MV-4-11 (cell line): ENCODE measurements around the gene BTBD9.

ENCODE experiments used
- DNase-seq: peaks from one replicate; lab custom pipeline; 2025; lab: John Stamatoyannopoulos, UW

The BTBD9 gene

DNA sequence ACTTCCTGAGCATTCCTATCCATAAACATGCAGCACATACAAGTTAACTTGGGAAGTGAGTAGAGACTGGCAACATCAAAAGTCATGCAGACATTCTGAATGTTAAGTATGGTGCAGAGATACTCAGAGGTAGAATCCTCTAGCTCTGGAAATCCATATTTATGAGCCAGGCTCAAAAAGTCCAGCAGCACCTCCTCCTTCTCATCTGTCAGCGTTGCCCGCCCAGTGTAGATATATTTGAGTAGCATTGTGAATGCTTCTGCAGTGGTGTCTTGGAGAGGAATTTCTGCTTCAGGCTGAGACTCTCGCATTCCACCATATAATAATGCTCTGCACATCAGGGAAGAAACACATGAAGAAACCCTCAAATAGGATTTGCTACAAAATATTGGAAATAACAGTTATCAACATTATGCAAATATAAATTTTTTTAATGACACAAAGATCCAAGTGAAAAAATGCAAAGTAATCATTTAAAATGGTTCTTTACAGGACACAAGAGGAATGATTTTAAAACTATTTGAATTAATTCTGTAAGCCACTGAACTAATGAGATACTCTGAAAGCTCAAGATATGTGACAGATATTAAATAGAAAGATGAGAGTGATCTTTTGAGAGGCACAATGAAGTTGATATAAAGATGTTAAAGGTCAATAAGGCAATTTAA lies 45.6 kb downstream of the BTBD9 start:
- DNase-seq = no peak

GRCh38 chr6:38593409-38593808 lies 46.3 kb downstream of the BTBD9 start:
- DNase-seq = no peak

GRCh38 chr6:38591439-38591838 lies 48.3 kb downstream of the BTBD9 start:
- DNase-seq = peak; percentile 34

DNA sequence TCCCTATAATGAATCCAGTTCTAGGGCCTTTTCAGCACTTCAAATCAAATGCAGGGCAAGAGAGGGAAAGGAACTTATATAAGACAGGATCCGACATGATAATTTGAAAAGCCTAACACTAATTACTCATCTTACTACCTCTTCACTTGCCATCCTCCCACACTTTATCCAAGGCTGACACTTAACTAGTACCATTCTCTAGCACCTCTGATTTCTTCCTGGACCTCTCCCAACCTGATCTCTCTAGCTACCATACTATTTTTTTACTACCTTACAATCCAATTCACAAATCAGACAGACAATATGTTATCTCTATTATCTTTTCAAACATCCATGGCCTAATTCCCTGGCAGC lies 50.4 kb downstream of the BTBD9 start:
- DNase-seq = no peak

DNA sequence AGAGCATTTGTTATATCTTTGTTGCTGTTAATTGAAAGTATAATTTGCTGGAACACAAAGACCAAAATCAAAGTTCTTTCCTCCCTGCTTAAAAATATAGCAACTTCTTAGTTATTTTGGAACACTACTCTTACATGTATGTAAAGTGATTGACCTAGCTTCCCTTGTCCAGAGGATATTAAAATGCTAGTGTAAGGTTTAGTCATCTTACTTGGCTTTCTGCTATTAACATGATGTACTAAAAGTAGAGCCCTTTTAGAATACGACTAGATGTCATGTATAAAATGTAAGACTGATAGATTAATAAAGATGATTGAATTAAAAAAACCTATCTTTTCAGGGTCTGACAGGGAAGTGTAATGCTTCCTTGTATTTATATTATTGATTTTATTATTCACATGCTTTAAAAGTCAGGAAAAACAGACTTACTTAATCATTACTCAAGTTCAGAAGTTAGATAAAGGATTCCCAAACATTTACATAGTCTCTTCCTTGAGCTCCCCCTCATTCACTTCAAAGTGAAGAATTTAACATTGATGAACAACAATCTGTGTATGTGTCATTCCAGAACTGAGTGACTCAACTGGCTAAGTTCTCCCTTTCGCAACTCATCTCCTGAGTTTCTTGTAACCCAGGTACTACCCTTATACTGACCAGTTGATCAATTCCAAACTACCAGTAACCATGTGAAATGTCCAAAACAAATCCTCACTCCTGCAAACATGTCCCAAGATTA lies 50.9 kb downstream of the BTBD9 start:
- DNase-seq = no peak

GRCh38 chr6:38587766-38588362 lies 51.9 kb downstream of the BTBD9 start:
- no peak for DNase-seq

DNA sequence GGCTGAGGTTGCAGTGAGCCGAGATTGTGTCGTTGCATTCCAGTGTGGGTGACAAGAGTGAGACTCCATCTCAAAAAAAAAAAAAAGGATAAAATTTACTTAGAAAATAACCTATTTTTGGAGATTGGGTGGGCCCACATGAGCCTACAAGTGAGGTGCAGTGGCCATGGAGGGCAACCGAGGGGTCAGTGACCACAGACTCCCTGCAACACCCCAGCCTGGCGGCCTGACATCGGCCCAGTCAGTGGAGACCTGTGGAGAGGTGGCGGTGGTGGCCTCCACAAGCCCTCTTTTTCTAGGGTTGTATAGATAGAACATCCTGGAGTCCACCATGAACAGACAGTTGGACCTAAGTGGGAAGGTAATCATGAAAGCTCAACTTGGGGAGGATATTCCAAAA lies 52.7 kb downstream of the BTBD9 start:
- DNase-seq = no peak

DNA sequence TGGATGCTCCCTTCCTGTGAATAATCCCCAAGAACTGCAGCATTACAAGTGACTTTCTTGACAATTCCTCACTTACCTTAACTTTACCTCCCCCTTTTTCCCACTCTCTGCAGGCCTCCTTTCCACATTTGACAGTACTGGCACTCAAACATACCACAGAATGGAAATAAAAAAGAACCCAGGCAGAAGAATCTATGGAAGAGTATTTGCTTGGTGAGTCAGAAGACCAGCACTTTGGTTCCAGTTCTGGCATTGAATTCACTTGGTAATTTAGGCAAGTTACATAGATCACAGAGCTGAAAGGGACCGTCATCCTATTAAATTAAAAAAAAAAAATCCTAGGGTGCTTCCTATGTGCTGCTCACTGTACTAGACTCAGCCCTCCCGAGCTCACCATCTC lies 55.0 kb downstream of the BTBD9 start:
- DNase-seq = no peak

DNA sequence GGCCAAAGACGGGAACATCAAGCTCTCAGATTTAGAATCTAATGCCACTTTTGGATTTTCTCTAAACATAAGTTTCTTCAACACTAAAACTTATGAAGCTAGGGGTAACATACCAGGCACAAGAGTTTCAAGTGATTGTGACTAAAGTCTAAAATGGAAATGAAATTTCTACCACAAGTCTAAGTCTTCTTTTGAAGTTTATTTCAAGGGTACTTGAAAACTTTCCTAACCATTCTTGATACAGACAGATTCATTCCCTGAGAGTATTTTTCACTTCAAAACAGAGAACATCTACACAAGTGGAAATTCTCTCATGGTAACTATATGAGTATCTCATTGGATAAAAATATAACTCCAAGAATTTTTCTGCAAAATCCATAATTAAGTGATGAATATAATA lies 56.2 kb downstream of the BTBD9 start:
- DNase-seq = no peak

DNA sequence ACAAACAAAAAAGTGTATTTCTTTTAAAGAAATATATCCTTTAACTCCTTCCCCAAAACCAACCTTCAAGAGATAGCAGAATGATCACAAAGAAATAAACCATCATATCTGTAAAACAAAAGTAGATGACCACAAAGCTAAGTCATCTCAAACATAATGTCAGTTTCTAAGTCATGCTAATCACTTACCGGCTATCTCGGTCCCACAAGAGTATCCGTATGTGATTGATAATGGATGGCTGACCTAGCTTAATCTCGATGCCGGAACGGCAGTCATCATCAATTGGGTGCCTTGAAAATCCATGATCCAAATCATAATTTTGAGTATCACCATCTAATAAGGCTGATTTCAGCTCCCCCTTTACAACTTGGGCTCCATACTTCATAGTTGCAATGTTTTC lies 59.7 kb downstream of the BTBD9 start:
- DNase-seq = no peak

DNA sequence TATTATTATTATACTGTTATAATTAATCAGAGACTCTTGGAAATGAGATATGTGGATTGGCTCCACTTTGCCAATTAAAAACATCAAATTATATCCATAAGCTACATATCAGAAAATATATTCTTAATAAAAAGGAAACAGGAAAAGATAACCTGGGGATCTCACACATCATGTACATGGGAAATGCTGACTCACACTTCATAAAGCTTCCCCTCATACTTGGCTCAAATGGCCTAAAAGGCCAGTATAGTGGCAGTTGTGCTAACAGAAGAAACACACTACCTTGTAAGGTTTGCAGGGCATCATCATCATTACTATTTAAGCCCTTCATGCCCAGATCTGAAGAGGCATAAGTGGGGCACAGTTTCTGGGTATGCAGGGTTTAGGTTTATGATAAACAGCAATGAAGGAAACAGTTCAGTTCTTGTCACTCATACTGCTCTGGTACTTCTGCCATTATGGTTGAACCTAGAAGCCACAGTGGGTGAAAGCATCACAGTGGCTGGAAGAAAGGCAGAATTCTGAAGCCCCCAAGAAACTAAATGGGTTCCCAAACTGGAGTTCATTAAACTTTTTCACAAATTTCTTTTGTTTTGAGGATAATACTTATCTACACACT lies 60.6 kb downstream of the BTBD9 start:
- DNase-seq = no peak

- DNase-seq = no peak
Observed at GRCh38 chr6:38578075-38578474, 61.7 kb downstream of the BTBD9 start.

DNA sequence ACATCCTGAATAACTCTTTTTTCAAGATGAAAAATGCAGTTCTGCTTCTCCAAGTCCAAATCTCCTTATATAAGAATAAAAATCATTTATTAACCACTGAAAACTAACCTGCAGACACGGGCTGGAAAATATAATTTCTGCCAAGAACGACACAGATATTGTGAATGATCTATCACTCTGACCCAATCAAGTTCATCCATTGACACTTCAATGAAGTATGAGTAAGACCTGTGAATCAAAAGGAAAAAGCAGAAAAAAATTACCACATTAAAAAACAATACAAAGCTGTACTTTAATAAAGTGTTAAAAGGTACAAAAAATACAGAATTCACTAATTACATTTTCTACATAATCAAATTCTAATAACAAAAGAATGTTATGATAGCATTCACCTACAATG lies 62.2 kb downstream of the BTBD9 start:
- no peak for DNase-seq

GRCh38 chr6:38573801-38574395 lies 65.8 kb downstream of the BTBD9 start:
- no peak for DNase-seq

DNA sequence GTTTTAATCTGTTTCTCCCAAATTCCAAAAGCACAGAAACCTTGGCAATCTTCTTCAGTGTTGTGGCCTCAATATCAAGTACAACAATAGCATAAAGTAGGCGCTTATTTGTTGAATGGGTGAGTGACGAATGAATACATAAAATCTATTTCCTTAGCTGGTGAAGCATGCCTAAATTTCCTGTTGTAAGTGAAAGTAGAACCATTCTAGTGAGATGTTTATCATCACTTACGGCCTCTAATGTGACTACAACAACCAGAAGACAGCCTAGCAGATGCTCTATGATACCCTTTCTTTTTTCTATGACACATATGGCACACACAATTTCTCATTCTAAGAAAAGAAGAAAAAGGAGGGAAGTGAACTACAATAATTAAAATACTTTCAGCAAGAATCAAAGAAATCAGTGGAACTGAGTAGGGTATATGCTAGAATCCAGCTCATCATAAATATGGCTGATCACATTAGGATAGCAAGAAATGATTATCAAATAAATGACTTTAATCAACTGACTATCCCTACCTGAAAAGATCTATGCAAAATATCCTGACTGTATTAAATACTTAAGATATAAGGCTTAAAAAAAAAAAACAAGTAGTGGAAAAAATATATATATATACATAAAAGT lies 67.4 kb downstream of the BTBD9 start:
- no peak for DNase-seq

- DNase-seq = no peak
Observed at GRCh38 chr6:38571721-38572120, 68.0 kb downstream of the BTBD9 start.

DNA sequence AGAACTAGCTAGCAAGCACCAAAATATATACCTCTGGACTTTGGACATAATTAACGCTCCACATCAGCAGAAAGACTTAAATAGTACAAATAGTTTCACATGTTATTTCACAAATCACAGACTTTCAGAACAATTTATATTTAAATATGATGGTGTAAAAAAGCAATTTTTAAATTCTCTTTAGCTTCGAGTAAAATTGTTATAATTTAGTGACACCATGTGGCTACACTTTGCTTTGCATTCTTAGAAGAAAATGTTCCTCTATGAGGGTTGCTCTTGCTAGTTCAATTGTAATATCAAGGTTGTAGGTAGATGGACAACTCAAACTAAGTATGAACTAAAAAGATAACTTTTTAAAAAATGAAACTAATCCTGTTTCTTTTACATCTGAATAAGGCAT lies 69.0 kb downstream of the BTBD9 start:
- DNase-seq = no peak

DNA sequence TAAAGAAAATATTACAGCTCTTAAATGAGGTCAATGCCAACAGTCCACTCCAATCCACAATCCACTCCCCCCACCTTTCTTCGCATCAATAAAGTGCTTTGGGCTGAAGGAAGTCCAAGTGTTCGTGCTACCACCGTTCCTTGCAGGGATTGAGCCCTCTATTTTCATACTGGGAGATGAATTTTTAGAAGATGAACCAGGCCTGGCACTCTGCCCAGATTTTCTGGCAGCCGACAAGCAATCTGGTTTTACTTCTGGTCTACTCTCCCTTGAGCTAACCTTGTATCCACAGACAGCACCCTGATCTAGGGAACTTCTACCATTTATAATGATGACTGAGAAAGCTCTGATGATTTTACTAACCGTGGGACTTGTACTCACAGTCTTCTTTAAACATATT lies 72.3 kb downstream of the BTBD9 start:
- no peak for DNase-seq

DNA sequence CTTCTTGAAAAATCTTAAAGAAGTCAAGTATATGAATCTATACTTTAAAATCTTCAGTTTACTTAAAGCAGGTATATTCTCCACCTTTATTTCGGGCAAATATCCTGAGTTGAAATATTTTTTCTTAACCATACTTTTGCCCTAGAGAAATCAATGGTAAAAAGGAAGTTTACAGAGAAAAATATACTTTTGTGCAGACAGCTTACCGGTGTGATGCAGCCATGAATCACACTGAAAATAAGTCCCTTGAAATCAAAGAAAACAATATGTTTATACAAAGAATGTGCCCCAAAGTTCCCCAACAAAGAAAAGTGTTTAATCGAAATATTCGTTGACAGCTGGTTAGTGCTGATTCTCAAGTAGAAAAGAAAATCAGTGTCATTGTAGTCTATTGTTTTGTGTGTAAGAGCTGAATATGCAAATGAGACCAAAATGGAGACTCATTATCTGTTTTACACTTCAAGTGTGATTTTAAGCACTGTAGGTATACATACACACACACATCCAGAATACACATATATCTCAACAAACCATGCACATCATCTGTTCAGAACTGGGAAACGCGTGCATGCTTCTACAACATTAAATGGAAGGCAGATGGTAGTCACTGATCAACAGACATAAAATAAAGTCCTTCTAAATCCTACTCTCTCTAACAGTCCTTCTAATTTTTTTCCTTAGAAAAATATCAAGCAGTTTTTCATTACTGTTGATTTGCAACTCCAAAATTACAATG lies 73.3 kb downstream of the BTBD9 start:
- no peak for DNase-seq

DNA sequence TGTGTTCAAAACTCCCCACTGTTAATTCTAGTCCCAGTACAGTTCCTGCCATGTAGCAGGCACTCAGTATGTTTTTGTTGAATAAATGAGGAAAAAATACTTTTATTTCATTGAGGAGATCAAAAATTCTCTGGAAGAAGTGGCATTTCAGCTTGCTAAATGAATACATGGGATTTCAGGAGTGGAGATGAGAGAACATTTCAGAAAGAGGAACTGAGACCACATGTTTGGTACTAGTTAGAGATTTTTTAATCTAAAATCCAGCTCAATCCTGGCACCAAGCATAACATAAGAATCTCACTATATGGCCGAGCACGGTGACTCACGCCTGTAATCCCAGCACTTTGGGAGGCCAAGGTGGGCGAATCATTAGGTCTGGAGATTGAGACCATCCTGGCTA lies 75.4 kb downstream of the BTBD9 start:
- DNase-seq = peak; percentile 8

DNA sequence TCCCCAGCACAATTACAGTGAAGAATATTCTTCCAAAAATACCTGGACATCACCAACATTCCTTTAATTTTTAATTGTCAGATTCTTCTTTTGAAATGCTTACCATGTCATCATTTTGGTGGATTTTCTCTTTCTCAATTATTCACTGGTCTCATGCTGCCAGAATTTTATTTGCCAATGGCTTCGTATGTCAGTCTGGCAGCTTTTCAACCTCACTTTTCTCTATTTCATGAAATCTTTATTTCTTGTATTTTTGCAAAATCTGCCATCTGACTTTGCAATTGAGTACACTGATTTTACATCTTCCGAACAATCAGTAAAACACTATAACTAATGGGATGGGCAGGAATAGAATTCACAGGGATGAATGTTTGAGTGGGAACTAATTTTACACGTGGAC lies 84.1 kb downstream of the BTBD9 start:
- no peak for DNase-seq
